NB4 (cell line): ENCODE data around the gene CTSV.
"Not testable (repeated sequence)": the region's sequence is repeated elsewhere in the genome, so short reads cannot be mapped to it uniquely, and the experiment has no call there.

Experiments used
- CTCF ChIP-seq: IDR thresholded peaks from one replicate; pipeline ENCODE4 v1.5.1; 2012; ENCODE audit warnings: low read depth, low read length
- POLR2A ChIP-seq: IDR thresholded peaks from 2 replicates; pipeline ENCODE4 v1.6.1; 2011; ENCODE audit warnings: mild to moderate bottlenecking; ENCODE audit not compliant: insufficient read length; ENCODE audit errors: extremely low read depth
- TF ChIP-seq, protein P1 (sequence below): IDR thresholded peaks from 2 replicates; pipeline ENCODE4 v1.6.1; 2011; ENCODE audit warnings: low read depth, low read length

DNA sequence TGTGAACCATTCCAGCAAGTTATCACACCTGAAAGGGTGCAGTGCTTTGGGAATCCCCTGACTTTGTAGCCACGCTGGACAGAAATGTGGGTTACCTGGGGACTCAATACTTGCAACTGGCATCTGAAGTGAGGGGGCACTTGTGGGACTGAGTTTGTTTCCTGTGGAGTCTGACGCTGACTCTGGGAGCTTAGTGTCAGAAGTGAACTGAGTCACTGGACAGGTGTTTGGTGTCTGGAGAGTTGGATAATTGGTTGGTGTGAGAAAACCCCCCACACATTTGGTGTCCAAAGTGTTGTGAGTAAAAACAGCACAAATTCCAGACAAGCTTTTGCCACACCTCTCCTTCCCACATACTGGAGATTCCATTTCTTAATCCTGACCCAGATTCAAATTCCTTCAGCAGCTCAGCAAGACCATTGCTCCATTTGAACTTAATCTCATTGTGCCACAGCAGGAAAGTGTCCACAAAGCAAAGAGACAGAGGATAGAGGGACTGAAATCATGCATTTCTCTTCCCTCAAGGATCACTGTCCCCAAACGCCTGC is 48.8 kb upstream of the CTSV start:
- not testable (repeated sequence) for TF ChIP-seq CTCF, POLR2A
- TF ChIP-seq, protein P1, sequence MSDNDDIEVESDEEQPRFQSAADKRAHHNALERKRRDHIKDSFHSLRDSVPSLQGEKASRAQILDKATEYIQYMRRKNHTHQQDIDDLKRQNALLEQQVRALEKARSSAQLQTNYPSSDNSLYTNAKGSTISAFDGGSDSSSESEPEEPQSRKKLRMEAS: not testable (repeated sequence)
